Peyer's patch (tissue), 4 donors: Measurements from ENCODE around the gene SOCS1. TPM values are rescaled to one million over a fixed set of nuclear protein-coding genes. Genes with fewer than 3 reads are reported as not detected.

Experiments used
- DNase-seq, 3 donors: peaks; one replicate each; pipeline ENCODE4 v3.0.0-alpha.2; 2017 to 2019
- H3K27ac ChIP-seq, 4 donors: fragments of 200-600 bp; sonication (generic); one replicate each; pipeline ENCODE4 v1.5.1; 2016 to 2019
- H3K27me3 ChIP-seq, 2 donors: fragments of 200-600 bp; sonication (generic); one replicate each; pipeline ENCODE4 v1.5.1; 2019
- H3K36me3 ChIP-seq, 3 donors: fragments of 200-600 bp; sonication (generic); one replicate each; pipeline ENCODE4 v1.5.1; 2016 to 2019
- H3K4me1 ChIP-seq, 4 donors: fragments of 200-600 bp; sonication (generic); one replicate each; pipeline ENCODE4 v1.5.1; 2016 to 2019
- H3K4me3 ChIP-seq, 4 donors: fragments of 200-600 bp; sonication (generic); 1 replicate in 3 of 4; 2 replicates in 1 of 4; pipeline ENCODE4 v1.5.1; 2016 to 2019; ENCODE audit warnings: mild to moderate bottlenecking in 1 of 4
- H3K9me3 ChIP-seq, 4 donors: fragments of 200-600 bp; sonication (generic); one replicate each; pipeline ENCODE4 v1.5.1; 2016 to 2019; ENCODE audit warnings: mild to moderate bottlenecking in 1 of 4
- POLR2A ChIP-seq, 2 donors: fragments of 450-650 bp; IDR thresholded peaks; one replicate each; pipeline ENCODE4 v1.5.1; 2017; ENCODE audit warnings: antibody characterized with exemption in 2 of 2, mild to moderate bottlenecking in 2 of 2, moderate library complexity in 2 of 2
- total RNA-seq, 4 donors: library from RNA; depleted of rRNA; stranded (reverse); fragments of >200 nt; gene quantifications; one replicate each; pipeline ENCODE4 v1.1.0, GENCODE V29; 2016
- TF ChIP-seq, protein P1 (sequence below), 6 experiments: fragments of 450-650 bp in 4 of 6; fragments of 200-600 bp in 2 of 6; sonication (generic) in 1 of 6; IDR thresholded peaks; one replicate each; pipeline ENCODE4 v1.5.1; 2017 to 2019; ENCODE audit warnings: antibody characterized with exemption in 6 of 6, mild to moderate bottlenecking in 3 of 6, moderate library complexity in 1 of 6

SOCS1 gene
- total RNA-seq, 4 donors from 2014 or later = 8.7 to 19.0 (median 15.3) TPM

DNA sequence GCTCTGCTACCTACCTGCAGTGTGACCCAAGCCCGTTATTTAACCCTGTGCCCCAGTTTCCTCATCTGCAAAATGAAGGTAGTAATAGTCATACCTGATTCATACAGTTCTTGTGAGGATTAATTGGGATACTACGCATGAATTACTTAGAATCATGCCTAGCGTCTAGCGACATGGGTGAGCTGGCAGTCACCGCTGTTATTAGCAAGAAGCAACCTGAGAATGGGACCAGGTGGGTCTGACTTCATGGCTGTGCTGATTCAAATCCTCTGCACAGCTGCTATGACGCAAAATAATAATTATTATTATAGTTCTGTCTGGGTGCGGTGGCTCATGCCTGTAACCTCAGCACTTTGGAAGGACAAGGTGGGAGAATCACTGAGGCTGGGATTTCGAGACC is 7.9 kb downstream of the SOCS1 start:
- TF ChIP-seq, protein P1, sequence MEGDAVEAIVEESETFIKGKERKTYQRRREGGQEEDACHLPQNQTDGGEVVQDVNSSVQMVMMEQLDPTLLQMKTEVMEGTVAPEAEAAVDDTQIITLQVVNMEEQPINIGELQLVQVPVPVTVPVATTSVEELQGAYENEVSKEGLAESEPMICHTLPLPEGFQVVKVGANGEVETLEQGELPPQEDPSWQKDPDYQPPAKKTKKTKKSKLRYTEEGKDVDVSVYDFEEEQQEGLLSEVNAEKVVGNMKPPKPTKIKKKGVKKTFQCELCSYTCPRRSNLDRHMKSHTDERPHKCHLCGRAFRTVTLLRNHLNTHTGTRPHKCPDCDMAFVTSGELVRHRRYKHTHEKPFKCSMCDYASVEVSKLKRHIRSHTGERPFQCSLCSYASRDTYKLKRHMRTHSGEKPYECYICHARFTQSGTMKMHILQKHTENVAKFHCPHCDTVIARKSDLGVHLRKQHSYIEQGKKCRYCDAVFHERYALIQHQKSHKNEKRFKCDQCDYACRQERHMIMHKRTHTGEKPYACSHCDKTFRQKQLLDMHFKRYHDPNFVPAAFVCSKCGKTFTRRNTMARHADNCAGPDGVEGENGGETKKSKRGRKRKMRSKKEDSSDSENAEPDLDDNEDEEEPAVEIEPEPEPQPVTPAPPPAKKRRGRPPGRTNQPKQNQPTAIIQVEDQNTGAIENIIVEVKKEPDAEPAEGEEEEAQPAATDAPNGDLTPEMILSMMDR (IDR thresholded peaks at IDR 0.05) = no peak
- TF ChIP-seq POLR2A (IDR thresholded peaks at IDR 0.05) = no peak
- DNase-seq = no peak
- Histone ChIP-seq H3K4me3 (no peak overlapping the region), H3K4me1 (no peaks in the 10 kb centered on the region), H3K27me3 (no peaks in the 10 kb centered on the region), H3K27ac (no peak overlapping the region), H3K36me3 (no peaks in the 10 kb centered on the region), H3K9me3 (no peaks in the 10 kb centered on the region)

DNA sequence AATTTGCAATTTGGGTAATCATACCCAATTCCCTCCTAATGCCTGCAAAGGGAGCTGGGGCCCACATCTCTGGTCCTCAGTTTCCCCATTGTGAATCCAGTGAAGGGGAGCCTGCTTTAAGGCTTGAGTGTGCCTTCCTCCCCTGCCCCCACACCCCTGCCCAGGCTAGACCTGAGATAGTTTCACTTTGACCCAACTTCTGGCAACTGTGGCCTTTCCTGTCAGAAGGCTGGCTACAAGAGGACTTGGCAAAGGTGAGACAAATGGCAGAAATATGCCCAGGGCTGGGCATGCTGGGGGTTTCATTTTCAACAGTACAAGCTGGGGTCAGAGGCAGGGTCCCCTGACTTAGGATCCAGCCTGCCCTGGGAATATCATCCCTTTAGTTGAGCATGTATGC is 10.0 kb downstream of the SOCS1 start:
- TF ChIP-seq POLR2A (IDR thresholded peaks at IDR 0.05) = no peak
- TF ChIP-seq, protein P1 (IDR thresholded peaks at IDR 0.05) = no peak
- no peaks in the 10 kb centered on the region for H3K9me3 ChIP-seq
- H3K36me3 ChIP-seq = no peaks in the 10 kb centered on the region
- no peaks in the 10 kb centered on the region for H3K27me3 ChIP-seq
- no peak overlapping the region for H3K4me3 ChIP-seq
- H3K4me1 ChIP-seq = no peaks in the 10 kb centered on the region
- no peak overlapping the region for H3K27ac ChIP-seq
- no peak for DNase-seq

DNA sequence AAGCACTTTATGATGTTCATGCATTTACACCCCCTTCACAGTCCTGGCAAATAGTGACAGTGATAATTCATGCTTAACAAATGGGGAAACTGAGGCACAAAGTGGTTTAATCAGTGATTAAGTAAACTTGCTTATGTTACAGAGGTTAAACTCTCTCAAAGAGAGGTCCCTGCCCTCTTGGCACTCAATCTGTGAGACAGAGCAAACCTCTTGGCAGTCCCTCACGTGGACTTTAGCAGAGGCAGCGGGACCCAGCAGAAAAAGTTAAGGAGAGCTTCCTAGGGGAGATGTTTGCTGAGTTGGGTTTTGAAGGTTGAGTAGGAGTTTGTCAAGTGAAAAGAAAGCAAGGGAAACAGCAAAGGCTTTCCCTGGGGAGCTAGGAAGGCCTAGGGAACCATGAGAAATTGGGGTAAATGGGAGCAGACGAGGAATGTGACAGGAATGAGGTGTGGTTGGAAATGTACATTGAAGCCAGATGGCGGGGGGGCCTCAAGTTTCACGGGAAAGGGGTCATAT is 10.7 kb downstream of the SOCS1 start:
- no peak for DNase-seq
- Histone ChIP-seq H3K4me3 (no peak overlapping the region), H3K9me3 (no peaks in the 10 kb centered on the region), H3K36me3 (no peaks in the 10 kb centered on the region), H3K27me3 (no peaks in the 10 kb centered on the region), H3K4me1 (no peaks in the 10 kb centered on the region), H3K27ac (no peak overlapping the region)
- TF ChIP-seq, protein P1 (IDR thresholded peaks at IDR 0.05) = no peak
- TF ChIP-seq POLR2A (IDR thresholded peaks at IDR 0.05) = no peak

DNA sequence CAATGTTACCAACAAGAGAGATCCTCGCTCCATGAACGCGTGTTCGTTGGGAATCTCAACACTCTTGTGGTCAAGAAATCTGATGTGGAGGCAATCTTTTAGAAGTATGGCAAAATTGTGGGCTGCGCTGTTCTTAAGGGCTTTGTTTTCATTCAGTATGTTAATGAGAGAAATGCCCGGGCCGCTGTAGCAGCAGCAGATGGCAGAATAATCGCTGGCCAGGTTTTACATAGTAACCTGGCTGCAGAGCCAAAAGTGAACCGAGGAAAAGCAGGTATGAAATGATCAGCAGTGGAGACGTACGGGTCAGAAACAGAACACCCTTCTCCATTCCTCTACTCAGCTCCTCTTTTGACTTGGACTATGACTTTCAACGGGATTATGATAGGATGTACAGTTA is 13.3 kb downstream of the SOCS1 start:
- no peaks in the 10 kb centered on the region for H3K9me3 ChIP-seq
- no peak for DNase-seq
- H3K4me3 ChIP-seq = no peak overlapping the region
- no peak for TF ChIP-seq POLR2A (IDR thresholded peaks at IDR 0.05)
- TF ChIP-seq, protein P1 (IDR thresholded peaks at IDR 0.05) = no peak
- no peaks in the 10 kb centered on the region for H3K4me1 ChIP-seq
- H3K27ac ChIP-seq = no peak overlapping the region
- no peaks in the 10 kb centered on the region for H3K36me3 ChIP-seq
- no peaks in the 10 kb centered on the region for H3K27me3 ChIP-seq

DNA sequence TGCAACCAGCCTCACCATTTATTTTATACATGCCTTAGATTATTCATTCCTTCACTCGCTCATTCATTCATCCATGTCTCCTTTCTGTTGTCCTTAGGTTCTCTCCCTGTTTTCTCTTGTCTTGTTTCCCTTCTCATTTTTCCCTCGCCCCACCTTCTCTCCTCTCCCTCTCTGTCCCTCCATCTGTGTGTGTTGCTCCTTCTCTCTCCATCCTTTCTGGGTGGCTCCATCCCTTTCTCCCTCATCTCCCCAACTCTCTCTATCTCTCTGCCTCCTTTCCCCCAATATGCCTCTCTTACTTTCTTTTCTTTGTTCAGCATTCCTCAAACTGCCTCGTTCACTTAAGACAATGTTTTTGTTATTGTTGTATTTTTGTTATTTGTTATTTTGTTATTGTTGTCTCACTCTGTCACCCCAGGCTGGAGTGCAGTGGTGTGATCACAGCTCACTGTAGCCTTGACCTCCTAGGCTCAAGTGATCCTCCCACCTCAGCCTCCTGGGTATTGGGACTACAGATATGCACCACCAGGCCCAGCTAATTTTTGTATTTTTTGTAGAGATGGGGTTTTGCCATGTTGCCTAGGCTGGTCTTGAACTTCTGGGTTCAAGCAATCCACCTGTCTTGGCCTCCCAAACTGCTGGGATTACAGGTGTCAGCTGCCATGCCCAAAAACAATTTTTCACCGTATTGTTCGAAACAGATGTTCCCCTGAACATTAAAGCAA is 14.4 kb downstream of the SOCS1 start:
- Histone ChIP-seq H3K9me3 (no peaks in the 10 kb centered on the region), H3K4me3 (no peak overlapping the region), H3K36me3 (no peaks in the 10 kb centered on the region), H3K4me1 (no peaks in the 10 kb centered on the region), H3K27me3 (no peaks in the 10 kb centered on the region), H3K27ac (no peak overlapping the region)
- DNase-seq = no peak
- TF ChIP-seq, protein P1 (IDR thresholded peaks at IDR 0.05) = no peak
- TF ChIP-seq POLR2A (IDR thresholded peaks at IDR 0.05) = no peak
